Activated B cell treated with CpG ODN at 0.5 μM for 24 hours (primary cell): ENCODE measurements around the gene PTPRT. TPM values are rescaled to one million over a fixed set of nuclear protein-coding genes. Genes with fewer than 3 reads are reported as not detected.

Source experiments
- ATAC-seq: fragments of 200-7000 bp; cut with Tn5 transposase; one replicate; pipeline ENCODE4 v1.10.0; 2021; ENCODE audit warnings: low read depth, mild to moderate bottlenecking, moderate library complexity
- CTCF ChIA-PET: fragments of 350-600 bp; sonication (Branson Sonifier 250); formaldehyde crosslinking; loops from one replicate; lab custom pipeline; 2021; ENCODE audit warnings: antibody characterized with exemption; lab: Charles Lee
- POLR2A ChIA-PET: fragments of 350-600 bp; sonication (Branson Sonifier 250); formaldehyde crosslinking; loops from one replicate; lab custom pipeline; 2021; ENCODE audit warnings: antibody characterized with exemption; lab: Charles Lee
- DNase-seq: peaks from one replicate; pipeline ENCODE4 v3.0.0; 2022
- H3K27ac Mint-ChIP-seq: one replicate; pipeline ENCODE4 v1.8.0; 2020; ENCODE audit warnings: mixed read lengths
- H3K27me3 Mint-ChIP-seq: one replicate; pipeline ENCODE4 v1.8.0; 2021; ENCODE audit warnings: mixed read lengths
- H3K36me3 Mint-ChIP-seq: one replicate; pipeline ENCODE4 v1.8.0; 2021; ENCODE audit warnings: low read depth, mixed read lengths
- H3K4me1 Mint-ChIP-seq: one replicate; pipeline ENCODE4 v1.8.0; 2021; ENCODE audit warnings: mixed read lengths
- H3K4me3 Mint-ChIP-seq: one replicate; pipeline ENCODE4 v1.8.0; 2020; ENCODE audit warnings: mild to moderate bottlenecking, mixed read lengths
- H3K9me3 Mint-ChIP-seq: one replicate; pipeline ENCODE4 v1.8.0; 2020; ENCODE audit warnings: mixed read lengths
- intact Hi-C: fragments of 100-400 bp; cut with micrococcal nuclease; formaldehyde crosslinking; loops from one replicate; pipeline ENCODE4 v1.15.1; 2024
- total RNA-seq: library from RNA; stranded (reverse); gene quantifications from 2 replicates; pipeline ENCODE4 v1.2.3, GENCODE V29; 2022
- TF ChIP-seq, protein P1 (sequence below): fragments of 200-600 bp; IDR thresholded peaks from one replicate; pipeline ENCODE4 v1.8.0; 2022; ENCODE audit warnings: antibody characterized with exemption, mild to moderate bottlenecking

Gene PTPRT
- total RNA-seq, 1 donor from 2014 or later = not detected

GRCh38 chr20:42756991-42757390 lies 432.7 kb downstream of the PTPRT start:
- H3K9me3 Mint-ChIP-seq = peaks cover 6% of the 10 kb centered on the region
- DNase-seq = no peak
- CTCF ChIA-PET = no interaction called here
- TF ChIP-seq, protein P1, sequence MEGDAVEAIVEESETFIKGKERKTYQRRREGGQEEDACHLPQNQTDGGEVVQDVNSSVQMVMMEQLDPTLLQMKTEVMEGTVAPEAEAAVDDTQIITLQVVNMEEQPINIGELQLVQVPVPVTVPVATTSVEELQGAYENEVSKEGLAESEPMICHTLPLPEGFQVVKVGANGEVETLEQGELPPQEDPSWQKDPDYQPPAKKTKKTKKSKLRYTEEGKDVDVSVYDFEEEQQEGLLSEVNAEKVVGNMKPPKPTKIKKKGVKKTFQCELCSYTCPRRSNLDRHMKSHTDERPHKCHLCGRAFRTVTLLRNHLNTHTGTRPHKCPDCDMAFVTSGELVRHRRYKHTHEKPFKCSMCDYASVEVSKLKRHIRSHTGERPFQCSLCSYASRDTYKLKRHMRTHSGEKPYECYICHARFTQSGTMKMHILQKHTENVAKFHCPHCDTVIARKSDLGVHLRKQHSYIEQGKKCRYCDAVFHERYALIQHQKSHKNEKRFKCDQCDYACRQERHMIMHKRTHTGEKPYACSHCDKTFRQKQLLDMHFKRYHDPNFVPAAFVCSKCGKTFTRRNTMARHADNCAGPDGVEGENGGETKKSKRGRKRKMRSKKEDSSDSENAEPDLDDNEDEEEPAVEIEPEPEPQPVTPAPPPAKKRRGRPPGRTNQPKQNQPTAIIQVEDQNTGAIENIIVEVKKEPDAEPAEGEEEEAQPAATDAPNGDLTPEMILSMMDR = no peak
- no peaks in the 10 kb centered on the region for H3K4me1 Mint-ChIP-seq
- intact Hi-C loops = no loop called here
- no peaks in the 10 kb centered on the region for H3K27me3 Mint-ChIP-seq
- H3K4me3 Mint-ChIP-seq = no peak overlapping the region
- POLR2A ChIA-PET = no interaction called here
- no peaks in the 10 kb centered on the region for H3K36me3 Mint-ChIP-seq
- no peak overlapping the region for H3K27ac Mint-ChIP-seq
- ATAC-seq = no peak

- Mint-ChIP-seq H3K4me3 (no peak overlapping the region), H3K9me3 (peaks cover 4% of the 10 kb centered on the region), H3K27ac (no peak overlapping the region), H3K36me3 (no peaks in the 10 kb centered on the region), H3K27me3 (no peaks in the 10 kb centered on the region), H3K4me1 (no peaks in the 10 kb centered on the region)
- ATAC-seq (no peak), DNase-seq (no peak)
- POLR2A ChIA-PET = no interaction called here
- TF ChIP-seq, protein P1 = no peak
- CTCF ChIA-PET = no interaction called here
- intact Hi-C loops = no loop called here
Observed at GRCh38 chr20:42754706-42755105, 435.0 kb downstream of the PTPRT start.

DNA sequence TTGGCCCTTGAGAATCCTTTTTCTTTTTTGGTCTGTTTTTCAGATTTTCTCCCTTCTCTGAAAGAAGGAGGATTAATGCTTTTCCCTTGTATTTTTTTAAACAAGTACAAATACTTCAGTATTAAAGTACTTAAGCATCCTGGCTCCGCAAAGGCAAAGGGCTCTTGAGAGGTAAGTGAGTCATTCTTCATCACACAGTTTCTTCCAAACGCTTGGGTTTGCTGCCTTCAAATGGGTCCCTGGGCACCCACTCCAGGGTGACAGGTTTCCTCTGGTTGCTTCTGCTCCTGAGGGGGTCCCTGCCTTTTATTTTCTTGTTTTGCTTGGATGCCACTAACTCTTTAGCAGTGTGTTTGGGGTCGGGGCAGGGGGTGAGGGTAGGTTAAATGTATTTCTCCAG lies 437.1 kb downstream of the PTPRT start:
- Mint-ChIP-seq H3K4me1 (no peaks in the 10 kb centered on the region), H3K9me3 (no peaks in the 10 kb centered on the region), H3K4me3 (no peak overlapping the region), H3K36me3 (no peaks in the 10 kb centered on the region), H3K27me3 (no peaks in the 10 kb centered on the region), H3K27ac (no peak overlapping the region)
- DNase-seq (no peak), ATAC-seq (no peak)
- POLR2A ChIA-PET = no interaction called here
- intact Hi-C loops = no loop called here
- CTCF ChIA-PET = no interaction called here
- TF ChIP-seq, protein P1 = no peak

DNA sequence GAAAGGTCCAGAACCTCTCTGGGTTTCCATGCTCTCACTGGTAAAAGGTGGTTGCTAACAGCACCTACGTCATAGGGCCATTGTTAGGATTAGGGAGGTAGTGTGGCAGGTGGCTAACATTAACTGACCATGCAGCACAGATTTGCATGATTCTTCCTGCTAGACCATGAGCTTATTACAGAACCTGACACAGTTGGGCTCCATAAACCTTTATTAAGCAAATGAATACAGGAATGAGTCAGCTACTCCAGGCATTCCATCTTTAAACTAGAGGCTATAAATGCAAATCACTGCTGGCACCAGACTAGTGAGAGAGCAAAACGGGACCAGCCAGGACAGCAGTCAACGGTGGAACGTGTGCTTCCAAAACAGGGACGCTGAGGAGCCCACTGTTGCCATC lies 440.1 kb downstream of the PTPRT start:
- no peak for ATAC-seq
- no peaks in the 10 kb centered on the region for H3K36me3 Mint-ChIP-seq
- DNase-seq = no peak
- no peaks in the 10 kb centered on the region for H3K4me1 Mint-ChIP-seq
- H3K27ac Mint-ChIP-seq = no peak overlapping the region
- CTCF ChIA-PET = no interaction called here
- TF ChIP-seq, protein P1 = no peak
- no peak overlapping the region for H3K4me3 Mint-ChIP-seq
- intact Hi-C loops = no loop called here
- H3K9me3 Mint-ChIP-seq = no peaks in the 10 kb centered on the region
- POLR2A ChIA-PET = no interaction called here
- H3K27me3 Mint-ChIP-seq = no peaks in the 10 kb centered on the region

GRCh38 chr20:42747765-42748411 lies 441.8 kb downstream of the PTPRT start:
- intact Hi-C loops = no loop called here
- H3K36me3 Mint-ChIP-seq = no peaks in the 10 kb centered on the region
- ChIA-PET POLR2A (no interaction called here), CTCF (no interaction called here)
- H3K4me1 Mint-ChIP-seq = no peaks in the 10 kb centered on the region
- H3K27ac Mint-ChIP-seq = no peak overlapping the region
- DNase-seq = no peak
- no peaks in the 10 kb centered on the region for H3K27me3 Mint-ChIP-seq
- TF ChIP-seq, protein P1 = no peak
- no peak for ATAC-seq
- no peak overlapping the region for H3K4me3 Mint-ChIP-seq
- no peaks in the 10 kb centered on the region for H3K9me3 Mint-ChIP-seq
